EH (cell line): Measurements from ENCODE around the gene TJP3.

Source experiments
- DNase-seq: peaks from one replicate; pipeline ENCODE4 v3.0.0-alpha.2; 2015; ENCODE audit warnings: low read depth

TJP3 gene

DNA sequence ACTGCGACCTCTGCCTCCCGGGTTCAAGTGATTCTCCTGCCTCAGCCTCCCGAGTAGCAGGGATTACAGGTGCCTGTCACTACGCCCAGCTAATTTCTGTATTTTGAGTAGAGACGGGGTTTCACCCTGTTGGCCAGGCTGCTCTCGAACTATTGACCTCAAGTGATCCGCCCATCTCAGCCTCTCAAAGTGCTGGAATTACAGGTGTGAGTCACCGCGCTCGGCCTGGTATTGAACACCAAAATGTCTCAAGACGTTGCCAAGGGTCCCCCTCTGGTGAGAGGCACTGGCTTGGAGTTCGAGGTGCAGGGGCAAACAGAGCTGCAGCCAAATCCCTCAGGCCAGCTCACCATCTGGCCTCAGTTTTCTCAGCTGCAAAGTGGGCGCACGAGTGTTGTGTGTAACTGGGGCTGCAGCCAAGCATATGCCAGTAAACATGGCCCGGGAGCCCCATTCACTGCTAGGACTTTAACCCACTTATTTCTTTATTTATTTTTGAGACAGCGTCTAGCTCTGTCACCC is 8.0 kb downstream of the TJP3 start:
- no peak for DNase-seq

DNA sequence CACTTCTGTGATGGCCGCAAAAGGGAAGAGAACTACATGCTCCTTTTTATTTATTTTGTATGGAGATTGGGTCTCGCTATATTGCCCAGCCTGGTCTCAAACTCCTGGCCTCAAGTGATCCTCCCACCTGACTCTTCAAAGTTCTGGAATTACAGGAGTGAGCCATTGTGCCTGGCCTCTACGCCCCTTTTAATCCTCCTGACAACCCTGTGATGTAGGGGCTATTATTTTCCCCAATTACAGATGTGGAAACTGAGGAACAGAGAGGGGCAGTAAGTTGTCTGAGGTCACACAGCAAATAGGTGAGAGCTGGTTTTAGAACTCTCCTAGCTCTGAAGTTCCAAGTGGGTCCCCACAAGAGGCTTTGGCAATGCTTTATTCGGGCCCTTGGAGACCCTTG is 11.7 kb downstream of the TJP3 start:
- no peak for DNase-seq

DNA sequence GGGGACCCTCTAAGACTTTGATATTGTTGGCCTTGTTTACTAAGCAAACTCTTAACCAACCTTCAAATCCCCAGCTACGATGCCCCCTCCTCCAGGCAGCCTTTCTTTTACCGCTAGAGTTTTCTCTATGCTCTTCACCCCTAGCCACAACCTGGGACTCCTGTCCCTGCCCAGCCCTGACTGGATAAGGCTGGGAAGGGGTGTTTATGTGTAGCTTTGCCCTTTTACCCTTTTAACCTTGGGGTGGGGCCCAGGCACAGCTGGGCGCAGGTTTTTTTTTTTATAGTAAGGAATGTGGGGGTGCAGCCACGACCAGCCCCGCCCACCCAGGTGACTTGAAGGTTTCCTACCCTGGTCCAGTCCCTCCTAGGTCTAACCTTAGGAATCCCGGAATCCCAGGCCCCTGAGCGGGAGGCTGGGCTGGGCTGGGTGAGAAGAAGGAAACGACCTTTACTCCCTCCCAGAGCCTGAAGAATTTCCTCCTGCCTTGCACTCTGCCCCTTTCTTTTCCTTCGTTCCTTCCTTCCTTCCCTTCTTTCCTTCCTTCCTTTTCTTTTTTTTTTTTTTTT is 12.2 kb downstream of the TJP3 start:
- no peak for DNase-seq

DNA sequence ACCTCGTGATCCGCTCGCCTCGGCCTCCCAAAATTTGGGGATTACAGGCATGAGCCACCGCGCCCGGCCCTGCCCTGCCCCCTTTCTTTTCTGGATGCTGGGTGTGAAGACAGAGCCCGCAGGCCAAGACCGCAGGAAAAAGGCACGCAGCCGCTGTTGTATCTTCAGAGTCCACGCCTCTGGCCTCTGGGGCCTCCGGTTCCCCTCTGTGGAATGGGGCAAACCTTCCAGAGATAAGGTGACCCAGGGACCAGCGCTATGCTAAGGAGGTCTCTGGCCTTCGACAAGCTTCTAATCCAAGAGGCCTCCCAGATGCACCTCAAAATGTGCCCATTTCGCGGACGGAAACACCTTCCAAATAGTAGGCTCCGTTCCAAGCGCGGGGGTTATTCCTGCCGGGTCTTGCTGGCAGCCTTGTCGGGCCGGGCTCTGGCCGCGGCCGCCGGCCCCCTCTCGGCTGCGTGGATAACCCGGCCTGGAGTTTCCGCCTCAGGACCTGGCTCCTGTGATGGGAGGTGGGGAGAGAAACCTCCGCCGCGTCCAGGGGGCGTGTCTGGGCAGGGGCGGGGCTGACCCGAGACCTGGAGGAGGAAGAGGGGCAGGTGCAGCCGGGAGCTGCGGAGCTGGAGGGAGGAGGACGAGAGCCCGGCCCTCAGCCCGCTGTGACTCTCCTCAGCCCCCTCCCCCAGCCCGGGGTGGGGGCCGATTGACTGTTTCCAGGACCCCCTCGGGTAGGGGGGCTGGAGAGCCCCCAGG is 13.1 kb downstream of the TJP3 start:
- peak; percentile 78 for DNase-seq

DNA sequence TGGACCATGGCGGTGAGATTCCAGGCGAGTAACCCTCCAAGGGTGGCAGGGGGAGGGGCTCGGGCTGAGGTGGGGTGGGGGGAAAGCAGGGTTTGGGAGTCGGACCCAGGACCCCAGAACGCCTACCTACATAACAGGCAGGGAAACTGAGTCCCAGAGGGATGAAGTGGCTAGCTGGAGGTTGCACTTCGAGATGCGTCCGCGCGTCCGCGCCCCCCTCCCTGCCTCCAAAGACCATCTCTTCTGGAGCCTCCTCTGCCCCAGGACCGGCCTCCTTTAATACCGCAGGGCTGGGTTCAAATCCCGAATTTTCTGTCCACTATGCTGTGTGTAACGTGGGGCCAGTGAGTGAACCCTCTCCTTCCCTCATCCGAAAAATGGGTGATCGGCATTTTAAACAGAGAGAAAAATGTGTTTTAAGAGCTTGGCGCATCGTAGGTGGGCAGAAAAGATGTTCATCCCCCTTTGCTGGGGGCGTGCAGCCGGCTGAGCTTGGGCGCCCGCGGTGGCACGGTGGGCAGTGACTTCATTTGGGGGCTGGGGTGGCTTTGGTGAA is 13.8 kb downstream of the TJP3 start:
- DNase-seq, result no peak

DNA sequence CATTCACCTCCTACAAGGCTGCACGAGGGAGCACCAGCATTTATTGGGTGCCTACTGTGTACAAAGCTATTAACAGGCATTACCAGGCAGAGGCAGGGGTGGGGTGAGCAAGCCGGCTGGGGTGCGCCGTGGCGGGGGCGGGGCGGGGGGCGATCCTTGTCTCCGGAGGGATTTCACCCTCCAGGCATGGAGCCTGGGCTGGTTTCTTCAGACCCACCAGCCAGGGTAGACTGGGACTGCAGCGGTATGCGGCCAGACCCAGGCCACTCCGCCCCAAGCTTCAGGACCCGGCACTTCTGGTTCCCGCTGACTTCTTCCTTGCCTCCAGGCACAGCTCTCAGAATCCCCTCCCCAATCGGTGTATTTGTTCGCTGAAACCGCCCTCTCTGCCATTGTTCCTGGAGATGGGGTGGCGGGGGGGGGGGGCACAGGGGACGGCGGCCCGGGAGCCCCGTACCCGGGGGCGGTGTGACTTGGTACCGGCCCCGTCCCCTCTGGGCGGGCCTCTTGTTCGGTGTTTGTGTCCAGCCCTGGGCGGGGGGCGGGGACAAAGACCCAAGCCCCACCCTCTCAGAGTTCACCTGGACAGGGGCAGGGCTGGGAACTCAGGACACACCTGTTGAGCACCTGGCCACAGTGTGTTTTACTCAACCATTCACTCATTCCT is 14.4 kb downstream of the TJP3 start:
- no peak for DNase-seq

DNA sequence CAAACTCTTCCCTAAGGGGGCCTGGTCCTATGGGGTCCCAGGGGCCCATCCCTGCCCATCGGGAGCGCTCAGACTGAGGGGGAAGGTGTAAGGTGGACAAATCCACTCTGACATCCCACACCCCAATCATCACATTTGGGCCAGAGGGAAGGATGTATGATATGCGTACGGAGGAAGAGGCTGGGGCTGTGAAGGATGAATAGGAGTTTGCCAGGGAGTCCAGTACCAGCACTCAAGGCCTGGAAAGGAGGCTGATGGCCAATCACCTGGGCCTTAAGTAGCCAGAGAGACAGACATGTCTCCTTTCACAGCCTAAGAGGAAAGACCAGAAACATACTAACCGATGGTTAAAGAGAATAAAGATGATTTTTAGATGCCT is 14.9 kb downstream of the TJP3 start:
- DNase-seq, result no peak

DNA sequence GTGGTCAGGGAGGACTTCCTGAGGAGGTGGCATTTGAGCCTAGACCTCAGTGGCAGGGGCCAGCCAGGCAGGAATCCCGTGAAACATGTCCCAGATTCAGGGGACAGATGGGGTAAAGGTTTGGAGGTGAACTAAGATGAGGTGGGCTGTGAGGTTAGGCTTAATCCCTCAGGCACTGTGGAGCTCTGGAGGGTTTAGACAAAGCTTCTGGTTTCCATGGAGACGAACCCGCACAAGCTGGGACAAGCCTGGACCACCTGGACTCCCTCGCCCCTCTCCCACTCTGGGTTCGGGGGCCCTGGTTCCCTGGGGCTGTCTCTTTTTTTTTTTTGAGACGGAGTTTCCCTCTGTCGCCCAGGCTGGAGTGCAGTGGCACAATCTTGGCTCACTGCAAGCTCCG is 15.7 kb downstream of the TJP3 start:
- DNase-seq, result no peak

DNA sequence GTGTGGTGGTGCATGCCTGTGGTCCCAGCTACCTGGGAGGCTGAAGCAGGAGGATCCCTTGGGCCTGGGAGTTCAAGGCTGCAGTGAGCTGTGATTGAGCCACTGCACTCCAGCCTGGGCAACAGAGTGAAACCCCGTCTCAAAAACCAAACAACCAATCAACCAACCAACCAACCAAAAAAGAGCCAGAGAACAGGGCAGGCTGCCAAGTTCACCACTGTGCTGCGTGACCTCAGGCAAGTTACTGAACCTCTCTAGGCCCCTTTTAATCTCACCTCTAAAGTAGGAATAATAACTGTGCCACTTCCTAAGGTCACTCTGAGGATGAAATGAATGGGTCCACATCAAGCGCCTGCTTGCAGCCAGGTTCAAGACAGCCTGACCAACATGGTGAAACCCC is 16.9 kb downstream of the TJP3 start:
- DNase-seq, result no peak

DNA sequence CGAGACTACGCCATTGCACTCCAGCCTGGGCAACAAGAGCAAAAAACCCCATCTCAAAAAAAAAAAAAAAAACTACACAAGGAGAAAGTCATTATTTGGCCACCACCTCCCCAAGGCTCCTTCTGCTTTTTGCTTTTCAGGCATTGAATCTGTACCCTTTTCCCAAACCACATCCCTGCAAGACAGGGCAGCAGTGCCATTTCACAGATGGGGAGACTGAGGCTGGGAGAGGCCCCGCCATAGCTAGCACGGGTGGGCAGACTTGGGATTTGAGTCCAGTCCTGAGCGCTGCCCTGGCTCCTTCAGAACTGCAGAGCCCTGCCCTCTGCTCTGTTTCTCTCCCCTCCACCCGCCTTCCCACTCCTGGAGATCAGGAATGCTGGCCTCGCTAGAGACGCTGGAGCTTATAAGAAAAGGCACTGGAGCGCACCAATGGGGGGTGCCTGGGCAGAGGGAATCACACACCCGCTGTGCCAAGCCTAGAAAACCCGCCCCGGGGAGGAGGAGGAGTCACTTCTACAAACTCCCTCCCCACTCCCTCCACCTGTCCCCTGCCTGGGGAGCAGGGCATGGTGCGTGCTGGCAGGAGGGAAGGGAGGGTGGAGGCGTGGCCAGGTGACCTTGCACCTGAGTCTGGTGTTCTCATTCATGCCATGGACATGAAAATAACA is 17.6 kb downstream of the TJP3 start:
- peak; percentile 33 for DNase-seq

DNA sequence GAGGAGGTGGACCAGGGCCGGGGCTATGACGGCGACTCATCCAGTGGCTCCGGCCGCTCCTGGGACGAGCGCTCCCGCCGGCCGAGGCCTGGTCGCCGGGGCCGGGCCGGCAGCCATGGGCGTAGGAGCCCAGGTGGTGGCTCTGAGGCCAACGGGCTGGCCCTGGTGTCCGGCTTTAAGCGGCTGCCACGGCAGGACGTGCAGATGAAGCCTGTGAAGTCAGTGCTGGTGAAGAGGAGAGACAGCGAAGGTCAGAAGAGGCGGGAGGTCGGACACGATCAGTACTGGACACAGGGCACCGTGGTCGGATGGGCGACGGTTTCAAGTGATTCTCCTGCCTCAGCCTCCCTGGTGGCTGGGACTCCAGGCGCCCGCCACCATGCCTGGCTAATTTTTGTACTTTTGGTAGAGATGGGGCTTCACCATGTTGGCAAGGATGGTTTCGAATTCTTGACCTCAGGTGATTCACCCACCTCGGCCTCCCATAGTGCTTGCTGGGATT is 22.3 kb downstream of the TJP3 start:
- DNase-seq, result no peak

DNA sequence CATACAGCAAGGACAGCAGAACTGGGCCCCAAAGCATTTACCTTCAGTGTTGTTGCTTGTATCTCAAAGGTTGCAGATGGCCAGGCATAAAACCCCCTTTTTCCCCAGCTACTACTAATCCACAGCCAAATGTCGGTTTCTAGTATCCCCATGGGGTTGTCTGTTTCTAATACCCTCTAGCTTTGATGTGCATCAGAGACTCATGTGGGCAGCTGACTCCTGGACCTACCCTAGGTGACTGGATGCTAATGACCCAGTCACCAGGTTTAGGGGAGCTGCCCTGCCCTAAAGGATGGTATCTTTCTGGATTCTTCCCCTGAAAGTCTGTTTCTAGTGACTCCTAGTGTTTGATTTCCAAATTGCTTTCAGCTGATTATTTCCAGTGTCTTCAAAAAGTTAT is 23.9 kb downstream of the TJP3 start:
- DNase-seq, result no peak

DNA sequence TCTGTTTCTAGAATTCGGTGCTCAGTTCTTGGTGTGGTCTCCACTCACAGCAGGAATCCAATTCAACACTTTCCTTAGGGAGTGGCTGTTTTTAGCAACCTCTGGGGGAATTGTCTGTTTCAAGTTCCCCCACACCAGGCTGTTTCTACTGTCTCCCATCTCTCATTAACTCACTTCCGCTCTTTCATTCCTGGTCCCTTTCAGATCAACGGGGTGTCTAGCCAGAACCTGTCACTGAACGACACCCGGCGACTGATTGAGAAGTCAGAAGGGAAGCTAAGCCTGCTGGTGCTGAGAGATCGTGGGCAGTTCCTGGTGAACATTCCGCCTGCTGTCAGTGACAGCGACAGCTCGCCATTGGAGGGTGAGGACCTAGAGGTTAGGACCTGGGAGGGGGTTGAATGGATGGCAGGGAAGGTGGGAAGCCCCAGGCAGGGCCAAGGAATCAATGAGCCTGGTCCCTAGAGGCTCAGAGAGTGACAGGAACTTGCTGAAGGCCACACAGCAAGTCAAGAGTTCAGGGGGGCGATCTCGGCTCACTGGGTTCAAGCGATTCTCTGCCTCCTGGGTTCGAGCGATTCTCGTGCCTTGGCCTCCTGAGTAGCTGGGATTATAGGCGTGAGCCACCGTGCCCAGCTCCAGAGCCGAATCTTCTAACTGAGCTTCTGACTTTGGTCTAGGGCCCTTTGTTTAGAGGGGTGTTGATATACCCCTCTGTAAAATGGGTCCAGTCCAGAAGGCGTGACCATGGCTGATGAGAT is 25.5 kb downstream of the TJP3 start:
- no peak for DNase-seq

DNA sequence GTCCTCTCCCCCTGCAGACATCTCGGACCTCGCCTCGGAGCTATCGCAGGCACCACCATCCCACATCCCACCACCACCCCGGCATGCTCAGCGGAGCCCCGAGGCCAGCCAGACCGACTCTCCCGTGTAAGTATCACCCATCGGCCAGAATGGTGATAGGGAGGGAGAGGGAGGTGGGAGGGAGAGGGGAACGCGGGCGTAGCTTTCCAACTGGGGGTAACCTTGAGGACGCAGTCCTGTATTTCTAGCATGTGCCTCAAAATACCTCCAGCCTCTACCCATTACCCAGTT is 26.1 kb downstream of the TJP3 start:
- no peak for DNase-seq

DNA sequence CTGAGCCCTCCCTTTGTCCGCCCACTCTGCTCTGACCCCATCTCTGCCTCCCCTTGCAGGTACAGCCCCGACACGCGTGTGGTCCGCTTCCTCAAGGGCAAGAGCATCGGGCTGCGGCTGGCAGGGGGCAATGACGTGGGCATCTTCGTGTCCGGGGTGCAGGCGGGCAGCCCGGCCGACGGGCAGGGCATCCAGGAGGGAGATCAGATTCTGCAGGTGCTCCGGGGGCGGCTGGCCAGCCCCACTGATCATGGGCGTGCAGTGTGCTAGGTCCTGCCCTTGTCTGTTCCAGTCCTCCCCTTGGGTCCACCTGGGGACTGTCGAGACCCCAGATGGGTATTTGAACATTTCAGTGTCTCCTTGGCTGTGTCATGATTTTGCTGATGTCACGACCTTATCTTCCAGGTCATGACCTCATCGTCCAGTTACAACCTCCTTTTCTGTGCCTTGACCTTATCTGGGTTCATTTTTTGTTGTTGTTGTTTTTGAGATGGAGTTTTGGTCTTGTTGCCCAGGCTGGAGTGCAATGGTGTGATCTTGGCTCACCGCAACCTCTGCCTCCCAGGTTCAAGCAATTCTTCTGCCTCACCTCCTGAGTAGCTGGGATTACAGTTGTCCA is 28.0 kb downstream of the TJP3 start:
- DNase-seq, result no peak

DNA sequence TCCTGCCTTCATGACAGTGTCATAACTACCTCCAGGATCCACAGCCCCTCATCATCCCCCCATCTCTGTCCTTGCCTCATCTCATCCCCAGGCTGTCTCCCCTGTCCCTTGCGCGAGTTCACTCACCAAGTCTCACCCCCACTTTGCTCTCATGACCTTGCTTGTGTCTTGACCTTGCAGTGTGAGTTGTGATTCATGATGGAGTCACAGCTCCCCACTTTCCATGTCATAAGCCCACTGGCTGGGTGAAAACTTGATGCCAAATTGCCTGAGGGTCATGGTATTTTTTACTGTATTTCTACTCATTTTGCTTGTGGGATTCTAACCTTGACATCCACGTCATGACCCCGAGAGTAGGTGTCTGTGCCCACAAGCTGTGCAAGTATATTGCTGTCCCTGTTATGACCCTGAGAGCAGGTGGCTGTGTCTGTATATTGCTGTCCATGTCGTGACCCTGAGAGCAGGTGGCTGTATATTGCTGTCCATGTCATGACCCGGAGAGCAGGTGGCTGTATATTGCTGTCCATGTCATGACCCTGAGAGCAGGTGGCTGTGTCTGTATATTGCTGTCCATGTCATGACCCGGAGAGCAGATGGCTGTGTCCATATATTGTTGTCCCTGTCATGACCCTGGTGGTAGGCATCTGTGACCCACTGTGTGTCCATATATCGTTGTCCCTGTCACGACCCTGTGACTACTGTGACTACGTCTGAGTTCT is 29.5 kb downstream of the TJP3 start:
- DNase-seq, result no peak

DNA sequence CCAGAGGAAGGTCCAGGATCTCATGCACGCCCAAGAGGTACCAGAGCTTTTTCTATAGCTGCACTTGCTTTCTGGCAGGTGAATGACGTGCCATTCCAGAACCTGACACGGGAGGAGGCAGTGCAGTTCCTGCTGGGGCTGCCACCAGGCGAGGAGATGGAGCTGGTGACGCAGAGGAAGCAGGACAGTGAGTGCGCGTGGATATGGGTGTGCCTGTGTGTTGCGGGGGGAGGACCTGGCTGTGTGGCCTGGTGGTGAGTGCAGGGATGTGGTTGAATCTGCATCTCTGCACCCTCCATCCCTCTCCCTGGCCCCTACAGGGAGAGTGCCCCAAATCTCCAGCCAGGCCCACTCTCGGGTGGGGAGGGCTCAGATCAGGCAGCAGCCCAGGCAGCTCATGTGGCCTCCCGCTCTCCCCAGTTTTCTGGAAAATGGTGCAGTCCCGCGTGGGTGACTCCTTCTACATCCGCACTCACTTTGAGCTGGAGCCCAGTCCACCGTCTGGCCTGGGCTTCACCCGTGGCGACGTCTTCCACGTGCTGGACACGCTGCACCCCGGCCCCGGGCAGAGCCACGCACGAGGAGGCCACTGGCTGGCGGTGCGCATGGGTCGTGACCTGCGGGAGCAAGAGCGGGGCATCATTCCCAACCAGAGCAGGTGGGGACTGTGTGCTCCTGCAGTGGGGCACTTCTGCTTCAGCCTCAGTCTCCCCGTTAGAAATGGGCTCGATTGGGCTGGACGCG is 30.5 kb downstream of the TJP3 start:
- DNase-seq, result no peak

DNA sequence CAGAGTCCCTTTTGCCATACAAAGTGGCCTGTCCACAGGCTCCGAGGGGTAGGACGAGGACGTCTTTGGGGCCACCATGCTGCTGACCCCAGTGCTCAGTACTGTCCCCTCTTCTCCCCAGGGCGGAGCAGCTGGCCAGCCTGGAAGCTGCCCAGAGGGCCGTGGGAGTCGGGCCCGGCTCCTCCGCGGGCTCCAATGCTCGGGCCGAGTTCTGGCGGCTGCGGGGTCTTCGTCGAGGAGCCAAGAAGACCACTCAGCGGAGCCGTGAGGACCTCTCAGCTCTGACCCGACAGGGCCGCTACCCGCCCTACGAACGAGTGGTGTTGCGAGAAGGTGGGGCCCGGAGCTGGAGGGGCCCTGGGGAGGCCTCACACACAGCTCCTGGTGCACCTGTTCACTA is 32.2 kb downstream of the TJP3 start:
- no peak for DNase-seq

DNA sequence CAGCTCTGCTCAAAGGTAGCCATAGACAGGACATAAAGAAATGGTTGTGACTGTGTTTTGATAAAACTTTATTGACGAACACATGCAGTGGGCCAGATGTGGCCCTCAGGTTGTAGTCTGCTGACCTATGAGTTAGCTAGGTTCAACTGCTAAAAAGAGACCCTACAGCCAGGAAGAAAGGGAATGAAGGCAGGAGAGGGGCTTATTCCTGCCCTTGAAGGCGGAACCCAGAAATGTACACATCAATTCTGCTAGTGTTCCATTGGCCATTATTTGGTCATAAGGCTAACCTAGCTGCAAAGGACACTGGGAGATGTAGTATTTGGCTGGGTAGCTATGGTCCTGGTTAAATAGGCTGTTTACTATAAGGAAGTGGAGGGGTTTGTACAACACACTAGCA is 35.3 kb downstream of the TJP3 start:
- peak; percentile 18 for DNase-seq
